ENCODE data around the gene CCDC116. TPM values are rescaled to one million over a fixed set of nuclear protein-coding genes. Genes with fewer than 3 reads are reported as not detected.
"Not testable (repeated sequence)": the region's sequence is repeated elsewhere in the genome, so short reads cannot be mapped to it uniquely, and the experiment has no call there.

Gene CCDC116
- total RNA-seq, 1 donor from 2014 or later, result 0.41 TPM

DNA sequence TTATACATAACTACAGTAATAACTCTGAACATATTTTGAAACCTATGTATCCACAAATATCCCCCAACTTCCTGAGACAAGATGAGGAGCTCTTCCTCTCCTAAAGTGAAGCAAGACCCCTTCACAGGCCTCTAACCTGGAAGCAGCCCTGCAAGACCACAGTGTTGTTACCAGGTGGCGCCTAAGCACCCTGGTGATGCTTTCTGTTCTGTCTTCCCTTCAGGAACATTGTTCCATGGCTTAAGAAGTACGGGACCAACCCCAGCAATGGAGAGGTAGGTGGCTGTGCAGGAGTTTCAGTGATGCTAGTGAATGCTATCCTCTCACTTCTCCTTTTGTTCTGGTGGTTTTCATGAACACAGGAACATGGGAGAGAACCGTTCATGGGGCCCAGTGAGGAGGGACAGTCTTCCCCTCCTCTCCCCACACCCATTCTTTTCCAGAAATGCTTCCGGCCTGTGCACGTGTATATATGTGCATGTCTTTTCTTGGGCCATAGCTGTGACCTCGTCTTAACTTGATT is 39.6 kb downstream of the CCDC116 start:
- H3K4me1 ChIP-seq, result peaks cover 2% of the 10 kb centered on the region
- intact Hi-C loops (cut with DNase I), result no loop called here
- TF ChIP-seq, protein P1, sequence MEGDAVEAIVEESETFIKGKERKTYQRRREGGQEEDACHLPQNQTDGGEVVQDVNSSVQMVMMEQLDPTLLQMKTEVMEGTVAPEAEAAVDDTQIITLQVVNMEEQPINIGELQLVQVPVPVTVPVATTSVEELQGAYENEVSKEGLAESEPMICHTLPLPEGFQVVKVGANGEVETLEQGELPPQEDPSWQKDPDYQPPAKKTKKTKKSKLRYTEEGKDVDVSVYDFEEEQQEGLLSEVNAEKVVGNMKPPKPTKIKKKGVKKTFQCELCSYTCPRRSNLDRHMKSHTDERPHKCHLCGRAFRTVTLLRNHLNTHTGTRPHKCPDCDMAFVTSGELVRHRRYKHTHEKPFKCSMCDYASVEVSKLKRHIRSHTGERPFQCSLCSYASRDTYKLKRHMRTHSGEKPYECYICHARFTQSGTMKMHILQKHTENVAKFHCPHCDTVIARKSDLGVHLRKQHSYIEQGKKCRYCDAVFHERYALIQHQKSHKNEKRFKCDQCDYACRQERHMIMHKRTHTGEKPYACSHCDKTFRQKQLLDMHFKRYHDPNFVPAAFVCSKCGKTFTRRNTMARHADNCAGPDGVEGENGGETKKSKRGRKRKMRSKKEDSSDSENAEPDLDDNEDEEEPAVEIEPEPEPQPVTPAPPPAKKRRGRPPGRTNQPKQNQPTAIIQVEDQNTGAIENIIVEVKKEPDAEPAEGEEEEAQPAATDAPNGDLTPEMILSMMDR (IDR thresholded peaks at IDR 0.05), result no peak
- DNase-seq (no peak), ATAC-seq (no peak)
- H3K36me3 ChIP-seq, result peaks cover 68% of the 10 kb centered on the region
- H3K27me3 ChIP-seq (ENCODE audit: low read depth), result no peaks in the 10 kb centered on the region
- no peaks in the 10 kb centered on the region for H3K9me3 ChIP-seq
- no peak overlapping the region for H3K4me3 ChIP-seq
- no peak overlapping the region for H3K27ac ChIP-seq

DNA sequence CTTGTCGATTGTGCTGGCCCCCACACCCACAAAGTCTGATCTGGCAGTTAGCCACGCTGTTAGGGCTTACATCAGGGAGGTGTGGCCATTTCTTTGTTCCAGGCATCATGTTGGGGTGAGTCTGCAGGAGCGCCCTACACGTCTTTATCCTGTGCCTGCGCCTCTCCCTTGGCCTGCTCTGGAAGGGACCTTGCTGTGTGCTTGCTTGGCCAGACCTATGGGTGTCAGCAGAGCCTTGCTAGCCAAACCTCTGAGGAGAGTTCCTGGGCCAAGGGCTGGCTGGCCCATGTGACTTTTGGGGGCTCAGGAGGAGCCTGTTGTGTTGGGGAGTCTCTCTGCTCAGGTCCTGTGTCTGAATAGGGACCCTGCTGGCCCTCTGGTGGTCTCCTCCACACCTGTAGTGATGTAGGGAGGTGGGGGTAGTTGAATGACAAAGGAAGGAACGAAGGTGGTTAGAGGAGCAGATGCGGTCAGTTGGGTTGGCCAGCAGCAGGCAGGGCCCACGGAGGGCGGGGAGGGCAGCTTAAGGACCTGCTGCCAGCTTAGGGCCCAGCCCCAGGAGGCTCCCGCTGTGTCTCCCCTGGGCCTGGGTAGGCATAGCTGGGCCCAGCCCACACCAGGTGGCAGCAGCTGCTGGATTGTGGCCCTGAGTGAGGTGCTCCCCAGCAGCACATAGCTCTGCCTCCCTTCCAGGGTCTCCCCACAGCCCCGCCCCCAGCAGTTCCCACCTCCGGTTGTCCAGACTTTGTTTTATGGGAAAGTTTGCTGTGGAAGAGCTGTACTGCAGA is 41.2 kb downstream of the CCDC116 start:
- ATAC-seq (peak in 1 of 2 donors; percentile 29), DNase-seq (no peak)
- H3K27ac ChIP-seq, result no peak overlapping the region
- intact Hi-C loops (cut with DNase I), result no loop called here
- H3K36me3 ChIP-seq, result peaks cover 68% of the 10 kb centered on the region
- H3K4me1 ChIP-seq, result no peaks in the 10 kb centered on the region
- no peaks in the 10 kb centered on the region for H3K27me3 ChIP-seq (ENCODE audit: low read depth)
- H3K4me3 ChIP-seq, result no peak overlapping the region
- H3K9me3 ChIP-seq, result no peaks in the 10 kb centered on the region
- TF ChIP-seq, protein P1 (IDR thresholded peaks at IDR 0.05), result no peak

DNA sequence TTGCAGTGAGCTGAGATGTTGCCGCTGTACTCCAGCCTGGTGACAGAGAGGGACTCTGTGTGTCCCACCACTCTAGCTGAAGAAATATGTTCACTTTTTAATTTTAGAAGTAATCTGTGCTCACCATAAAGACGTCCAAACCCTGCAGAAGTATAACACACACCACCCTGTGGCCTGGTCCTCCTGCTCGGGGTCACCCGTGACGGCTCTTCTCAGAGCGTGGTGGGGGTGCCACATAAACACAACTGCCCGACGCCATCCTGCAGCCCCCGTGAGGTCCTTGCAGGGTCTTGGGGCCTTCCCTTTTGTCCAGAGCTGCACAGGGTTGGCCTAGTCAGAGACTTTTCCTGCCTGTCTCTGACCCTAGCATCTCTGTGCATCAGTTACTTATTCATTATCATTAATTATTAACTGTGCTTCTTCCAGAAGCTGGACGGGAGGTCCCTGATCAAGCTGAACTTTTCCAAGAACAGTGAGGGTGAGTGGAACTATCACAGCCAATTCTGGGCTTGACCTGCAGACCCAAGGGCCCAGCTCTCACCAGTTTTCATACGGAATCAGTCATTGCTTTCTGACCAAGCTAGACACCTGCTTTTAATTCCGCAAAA is 42.2 kb downstream of the CCDC116 start:
- Histone ChIP-seq H3K36me3 (peaks cover 60% of the 10 kb centered on the region), H3K9me3 (no peaks in the 10 kb centered on the region), H3K27ac (no peak overlapping the region), H3K4me1 (no peaks in the 10 kb centered on the region), H3K27me3 (ENCODE audit: low read depth) (no peaks in the 10 kb centered on the region), H3K4me3 (no peak overlapping the region)
- TF ChIP-seq, protein P1 (IDR thresholded peaks at IDR 0.05), result no peak
- intact Hi-C loops (cut with DNase I), result no loop called here
- ATAC-seq, result no peak
- no peak for DNase-seq

DNA sequence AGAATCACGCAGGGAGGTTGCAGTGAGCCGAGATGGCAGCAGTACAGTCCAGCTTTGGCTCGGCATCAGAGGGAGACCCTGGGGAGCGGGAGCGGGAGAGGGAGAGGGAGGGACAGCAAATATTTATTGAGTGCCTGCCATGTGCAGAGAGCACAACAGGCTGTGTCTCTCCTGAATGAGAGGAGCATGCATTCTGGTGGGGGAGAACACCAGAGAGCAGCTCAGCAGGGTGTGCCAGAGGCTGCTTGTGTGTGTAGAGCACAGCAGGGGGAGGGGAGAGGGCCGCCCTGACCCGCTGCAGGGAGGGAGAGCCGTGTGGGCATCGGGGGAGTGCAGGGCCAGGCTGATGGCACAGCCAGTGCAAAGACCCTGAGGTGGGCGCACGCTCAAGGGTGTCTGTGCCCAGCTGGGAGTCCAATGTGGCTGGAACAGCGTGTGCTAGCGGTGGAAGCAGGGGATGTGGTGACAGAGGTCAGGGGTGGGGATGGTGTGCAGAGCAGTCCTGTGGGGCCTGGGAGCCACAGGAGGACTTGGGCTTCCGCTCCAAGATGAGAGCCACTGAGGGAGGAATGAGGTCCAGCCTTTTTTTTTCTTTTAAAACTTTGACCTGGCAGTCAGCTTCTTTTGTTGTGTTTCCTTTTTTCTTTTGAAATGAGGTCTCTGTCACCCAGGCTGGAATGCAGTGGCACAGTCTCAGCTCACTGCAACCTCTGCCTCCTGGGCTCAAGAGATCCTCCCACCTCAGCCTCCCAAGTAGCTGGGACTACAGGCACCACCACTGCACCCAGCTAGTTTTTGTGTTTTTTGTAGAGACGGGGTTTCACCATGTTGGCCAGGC is 45.3 kb downstream of the CCDC116 start:
- TF ChIP-seq, protein P1 (IDR thresholded peaks at IDR 0.05), result no peak
- peaks cover 52% of the 10 kb centered on the region for H3K36me3 ChIP-seq
- H3K4me1 ChIP-seq, result no peaks in the 10 kb centered on the region
- intact Hi-C loops (cut with DNase I), result no loop called here
- H3K9me3 ChIP-seq, result no peaks in the 10 kb centered on the region
- H3K27me3 ChIP-seq (ENCODE audit: low read depth), result no peaks in the 10 kb centered on the region
- no peak overlapping the region for H3K27ac ChIP-seq
- H3K4me3 ChIP-seq, result no peak overlapping the region
- ATAC-seq (peak in 1 of 2 donors; percentile 7), DNase-seq (no peak)

DNA sequence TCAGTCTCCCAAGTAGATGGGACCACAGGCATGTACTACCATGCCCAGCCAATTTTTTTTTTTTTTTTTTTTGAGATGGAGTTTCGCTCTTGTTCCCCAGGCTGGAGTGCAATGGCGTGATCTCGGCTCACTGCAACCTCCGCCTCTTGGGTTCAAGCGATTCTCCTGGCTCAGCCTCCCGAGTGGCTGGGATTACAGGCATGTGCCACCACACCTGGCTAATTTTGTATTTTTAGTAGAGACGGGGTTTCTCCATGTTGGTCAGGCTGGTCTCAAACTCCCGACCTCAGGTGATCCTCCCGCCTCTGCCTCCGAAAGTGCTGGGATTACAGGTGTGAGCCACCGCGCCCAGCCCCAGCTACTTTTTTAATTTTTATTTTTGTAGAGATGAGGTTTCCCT is 46.3 kb downstream of the CCDC116 start:
- ATAC-seq; H3K27me3 ChIP-seq (ENCODE audit: low read depth); H3K9me3 ChIP-seq; DNase-seq; H3K4me3 ChIP-seq; intact Hi-C loops (cut with DNase I); H3K27ac ChIP-seq; H3K4me1 ChIP-seq: not testable (repeated sequence)
- peaks cover 52% of the 10 kb centered on the region for H3K36me3 ChIP-seq

Measured in lower lobe of right lung (tissue), 2 donors.